ENCODE data around the gene PADI3.

DNA sequence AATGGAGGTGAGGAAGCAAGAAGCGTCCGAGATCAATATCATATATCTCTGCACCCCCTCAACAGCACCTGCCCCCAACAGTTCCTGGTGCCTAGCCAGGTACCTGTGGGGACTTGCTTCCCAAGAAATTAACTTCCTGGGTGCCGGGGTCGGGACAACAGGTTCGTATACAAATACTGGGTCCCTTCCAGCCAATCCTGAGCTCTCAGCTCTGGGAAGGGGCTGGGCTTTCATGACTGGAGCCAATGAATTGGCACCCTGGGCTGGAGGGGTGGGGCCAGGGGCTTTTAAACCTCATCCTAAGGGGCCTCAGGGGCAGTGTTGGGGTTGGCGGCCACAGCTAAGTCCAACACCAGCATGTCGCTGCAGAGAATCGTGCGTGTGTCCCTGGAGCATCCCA is at the start of gene PADI3:
- TF ChIP-seq NFRKB (IDR thresholded peaks at IDR 0.05) (no peak), L3MBTL2 (conservative IDR thresholded peaks at IDR 0.05) (no peak), FOXK2 (IDR thresholded peaks at IDR 0.05) (no peak), FOXM1 (IDR thresholded peaks at IDR 0.05; ENCODE audit: borderline replicate concordance) (no peak), BHLHE40 (IDR thresholded peaks at IDR 0.05; ENCODE audit: borderline replicate concordance) (no peak), ELF4 (IDR thresholded peaks at IDR 0.05) (no peak), SUZ12 (IDR thresholded peaks at IDR 0.05) (no peak), FOXA1 (IDR thresholded peaks at IDR 0.05) (no peak), ARNT (IDR thresholded peaks at IDR 0.05) (no peak), TARDBP (IDR thresholded peaks at IDR 0.05) (no peak), HDGF (IDR thresholded peaks at IDR 0.05; ENCODE audit: borderline replicate concordance) (no peak), SP1 (IDR thresholded peaks at IDR 0.05) (no peak)

Data from HEK293T (cell line).